Skeletal muscle satellite cell (primary cell): ENCODE data around the gene C1orf56.
"Not testable (repeated sequence)": the region's sequence is repeated elsewhere in the genome, so short reads cannot be mapped to it uniquely, and the experiment has no call there.

ENCODE experiments used
- H3K27me3 ChIP-seq: 2 replicates; pipeline ENCODE4 v1.7.0; 2013; ENCODE audit warnings: low read length; ENCODE audit not compliant: control insufficient read depth, insufficient read depth
- H3K36me3 ChIP-seq: 2 replicates; pipeline ENCODE4 v1.7.0; 2013; ENCODE audit warnings: mild to moderate bottlenecking, control low read depth, low read length; ENCODE audit not compliant: insufficient read depth
- H3K4me1 ChIP-seq: 2 replicates; pipeline ENCODE4 v1.7.0; 2013; ENCODE audit warnings: low read length; ENCODE audit not compliant: control insufficient read depth, insufficient read depth
- H3K4me2 ChIP-seq: 2 replicates; pipeline ENCODE4 v1.7.0; 2013; ENCODE audit warnings: mild to moderate bottlenecking, low read length
- H3K4me3 ChIP-seq: 2 replicates; pipeline ENCODE4 v1.7.0; 2013; ENCODE audit warnings: low read length
- H3K9ac ChIP-seq: 2 replicates; pipeline ENCODE4 v1.7.0; 2013; ENCODE audit warnings: mild to moderate bottlenecking, low read depth, low read length, moderate library complexity
- H3K9me3 ChIP-seq: replicated peaks from 2 replicates; pipeline ENCODE4 v1.7.0; 2013; ENCODE audit warnings: mild to moderate bottlenecking, control low read depth, low read length
- small RNA-seq: library from RNA; depleted of rRNA; stranded (forward); fragments of <200 nt; gene quantifications from one replicate; pipeline ENCODE3, GENCODE V24; 2012

C1orf56 gene

GRCh38 chr1:151067185-151067584 is 19.6 kb downstream of the C1orf56 start:
- Histone ChIP-seq H3K4me1 (peaks cover 26% of the 10 kb centered on the region), H3K4me3 (no peak overlapping the region), H3K36me3 (peaks cover 16% of the 10 kb centered on the region), H3K9me3 (no peaks in the 10 kb centered on the region), H3K27me3 (no peaks in the 10 kb centered on the region), H3K4me2 (no peak overlapping the region), H3K9ac (no peak overlapping the region)

DNA sequence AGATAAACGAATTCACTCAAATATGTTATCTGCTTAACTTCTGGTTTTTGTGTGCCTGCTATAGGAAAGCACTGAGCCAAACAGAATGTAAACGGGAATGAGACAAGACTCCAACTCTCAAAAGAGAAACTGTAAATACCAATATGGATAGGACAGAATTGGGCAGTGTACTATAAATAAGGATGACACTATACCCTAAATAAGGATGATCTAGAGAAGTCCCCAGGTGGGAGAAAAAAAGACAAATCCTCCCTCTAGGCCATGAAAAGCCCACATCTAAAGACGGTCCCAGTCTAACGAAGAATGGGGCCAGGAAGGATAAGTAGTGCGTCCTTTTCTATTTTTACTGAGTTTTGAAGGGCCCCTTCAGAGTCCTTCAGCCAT is 21.5 kb downstream of the C1orf56 start:
- Histone ChIP-seq H3K4me1 (peaks cover 15% of the 10 kb centered on the region), H3K27me3 (no peaks in the 10 kb centered on the region)

GRCh38 chr1:151070474-151071276 is 23.1 kb downstream of the C1orf56 start, which contains the start of gene GABPB2:
Gene GABPB2, plus strand, starts transcription at chr1:151070761. Its CDS starts 17,429 bp downstream, at chr1:151088190.
- Histone ChIP-seq H3K36me3 (peaks cover 16% of the 10 kb centered on the region), H3K4me2 (peak within 1 kb of the TSS; percentile 89), H3K9me3 (no peaks in the 10 kb centered on the region), H3K27me3 (no peaks in the 10 kb centered on the region), H3K4me3 (peak within 1 kb of the TSS; percentile 82), H3K4me1 (peaks cover 15% of the 10 kb centered on the region), H3K9ac (peak within 1 kb of the TSS; percentile 94)

More for the DNA sequence above, 21.5 kb downstream of the C1orf56 start:
- Histone ChIP-seq H3K9ac (no peak overlapping the region), H3K4me3 (no peak overlapping the region), H3K4me2 (no peak overlapping the region), H3K9me3 (no peaks in the 10 kb centered on the region), H3K36me3 (peaks cover 16% of the 10 kb centered on the region)

DNA sequence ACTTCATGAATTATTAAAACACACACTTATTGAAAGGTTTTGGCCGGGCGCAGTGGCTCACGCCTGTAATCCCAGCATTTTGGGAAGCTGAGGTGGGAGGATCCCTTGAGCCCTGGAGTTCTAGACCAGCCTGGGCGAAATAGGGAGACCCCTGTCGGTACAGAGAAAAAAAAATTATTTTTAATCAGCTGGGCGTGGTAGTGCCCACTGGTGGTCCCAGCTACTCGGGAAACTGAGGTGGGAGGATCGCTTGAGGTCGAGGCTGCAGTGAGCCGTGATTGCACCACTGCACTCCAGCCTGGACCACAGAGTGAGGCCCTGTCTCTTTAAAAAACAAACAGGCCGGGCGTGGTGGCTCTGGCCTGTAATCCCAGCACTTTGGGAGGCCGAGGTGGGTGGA is 24.7 kb downstream of the C1orf56 start:
- H3K9me3 ChIP-seq = no peaks in the 10 kb centered on the region
- H3K27me3 ChIP-seq = no peaks in the 10 kb centered on the region
- H3K4me1 ChIP-seq = peaks cover 15% of the 10 kb centered on the region
- no peak overlapping the region for H3K4me3 ChIP-seq
- H3K4me2 ChIP-seq = no peak overlapping the region
- H3K36me3 ChIP-seq = peaks cover 7% of the 10 kb centered on the region
- no peak overlapping the region for H3K9ac ChIP-seq

GRCh38 chr1:151085953-151086559 is 38.5 kb downstream of the C1orf56 start:
- Histone ChIP-seq H3K9ac (no peak overlapping the region), H3K27me3 (no peaks in the 10 kb centered on the region), H3K36me3 (no peaks in the 10 kb centered on the region), H3K4me1 (no peaks in the 10 kb centered on the region), H3K4me2 (no peak overlapping the region), H3K9me3 (no peaks in the 10 kb centered on the region), H3K4me3 (no peak overlapping the region)

DNA sequence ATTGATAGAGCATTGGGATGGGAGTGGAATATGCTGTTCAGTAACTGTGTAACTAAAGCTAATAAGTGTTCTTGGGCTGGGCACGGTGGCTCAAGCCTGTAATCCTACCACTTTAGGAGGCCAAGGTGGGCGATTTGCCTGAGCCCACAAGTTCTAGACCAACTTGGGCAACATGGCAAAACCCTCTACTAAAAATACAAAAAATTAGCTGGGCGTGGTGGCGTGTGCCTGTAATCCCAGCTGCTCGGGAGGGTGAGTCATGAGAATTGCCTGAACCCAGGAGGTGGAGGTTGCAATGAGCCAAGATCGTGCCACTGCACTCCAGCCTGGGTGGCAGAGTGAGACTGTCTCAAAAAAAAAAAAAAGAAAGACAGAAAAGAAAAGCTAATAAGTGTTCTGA is 49.9 kb downstream of the C1orf56 start:
- not testable (repeated sequence) for H3K9ac ChIP-seq, H3K36me3 ChIP-seq, H3K27me3 ChIP-seq, H3K9me3 ChIP-seq, H3K4me1 ChIP-seq, H3K4me3 ChIP-seq
- H3K4me2 ChIP-seq = peak overlapping the region; percentile 37

DNA sequence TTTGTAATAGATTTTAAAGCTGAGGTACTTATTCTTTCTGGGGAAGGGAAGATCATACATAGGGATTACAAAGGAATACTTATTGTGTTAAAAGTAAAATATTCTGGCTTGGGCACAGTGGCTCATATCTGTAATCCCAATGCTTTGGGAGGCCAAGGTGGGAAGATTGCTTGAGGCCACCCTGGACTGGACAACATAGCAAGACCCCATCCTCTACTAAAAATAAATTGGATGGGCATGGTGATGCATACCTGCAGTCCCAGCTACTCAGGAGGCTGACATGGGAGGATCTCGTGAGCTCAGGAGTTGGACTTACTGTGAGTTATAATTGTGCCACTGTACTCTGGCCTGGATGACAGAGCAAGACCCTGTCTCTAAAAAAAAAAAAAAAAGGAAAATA is 50.6 kb downstream of the C1orf56 start:
- Histone ChIP-seq H3K4me2 (no peak overlapping the region), H3K9me3 (no peaks in the 10 kb centered on the region), H3K4me1 (peaks cover 10% of the 10 kb centered on the region), H3K27me3 (no peaks in the 10 kb centered on the region), H3K9ac (no peak overlapping the region), H3K36me3 (no peaks in the 10 kb centered on the region), H3K4me3 (no peak overlapping the region)

Small RNA genes lying within 50 kb of the gene (small RNA-seq; reads per million reads assigned to genes)
- gene RNU6-884P = 0.56 reads per million
